HFFc6 (cell line): ENCODE measurements around the gene ZNF273. TPM values are rescaled to one million over a fixed set of nuclear protein-coding genes. Genes with fewer than 3 reads are reported as not detected.
A peak's percentile ranks its signal among the peaks of the same experiment; 100 is the strongest.
"Not testable (repeated sequence)": the region's sequence is repeated elsewhere in the genome, so short reads cannot be mapped to it uniquely, and the experiment has no call there.

Experiments
- DNase-seq: peaks from one replicate; pipeline ENCODE4 v3.0.0-alpha.2; 2018
- H3K27ac Mint-ChIP-seq: 2 replicates; pipeline ENCODE4 v1.8.0; 2020; ENCODE audit warnings: mild to moderate bottlenecking, mixed read lengths
- H3K27me3 Mint-ChIP-seq: 2 replicates; pipeline ENCODE4 v1.8.0; 2021; ENCODE audit warnings: mild to moderate bottlenecking, moderate library complexity, mixed read lengths; ENCODE audit not compliant: insufficient read depth
- H3K36me3 Mint-ChIP-seq: 2 replicates; pipeline ENCODE4 v1.8.0; 2021; ENCODE audit warnings: low read depth, mixed read lengths
- H3K4me1 Mint-ChIP-seq: 2 replicates; pipeline ENCODE4 v1.8.0; 2020; ENCODE audit warnings: low read depth, mixed read lengths
- H3K4me3 Mint-ChIP-seq: 2 replicates; pipeline ENCODE4 v1.8.0; 2020; ENCODE audit warnings: mild to moderate bottlenecking, moderate library complexity, mixed read lengths
- H3K9me3 Mint-ChIP-seq: 2 replicates; pipeline ENCODE4 v1.8.0; 2020; ENCODE audit warnings: mild to moderate bottlenecking, mixed read lengths
- total RNA-seq, 6 experiments: library from RNA; stranded (reverse); fragmentation: NEBNext Ultra II Directional; extraction: Animal tissue kit (Norgen Biotek cat#: 25700); gene quantifications; 2 replicates in 1 of 6; 3 replicates in 5 of 6; pipeline ENCODE4 v1.2.3, GENCODE V29; 2021
- TF ChIP-seq, protein P1 (sequence below): fragments of 200-600 bp; sonication (generic); IDR thresholded peaks from 2 replicates; pipeline ENCODE4 v1.5.0; 2021; ENCODE audit warnings: antibody characterized with exemption, mild to moderate bottlenecking

The ZNF273 gene
- total RNA-seq, 6 experiments from 2014 or later = 1.2 to 2.5 (median 2.0) TPM

DNA sequence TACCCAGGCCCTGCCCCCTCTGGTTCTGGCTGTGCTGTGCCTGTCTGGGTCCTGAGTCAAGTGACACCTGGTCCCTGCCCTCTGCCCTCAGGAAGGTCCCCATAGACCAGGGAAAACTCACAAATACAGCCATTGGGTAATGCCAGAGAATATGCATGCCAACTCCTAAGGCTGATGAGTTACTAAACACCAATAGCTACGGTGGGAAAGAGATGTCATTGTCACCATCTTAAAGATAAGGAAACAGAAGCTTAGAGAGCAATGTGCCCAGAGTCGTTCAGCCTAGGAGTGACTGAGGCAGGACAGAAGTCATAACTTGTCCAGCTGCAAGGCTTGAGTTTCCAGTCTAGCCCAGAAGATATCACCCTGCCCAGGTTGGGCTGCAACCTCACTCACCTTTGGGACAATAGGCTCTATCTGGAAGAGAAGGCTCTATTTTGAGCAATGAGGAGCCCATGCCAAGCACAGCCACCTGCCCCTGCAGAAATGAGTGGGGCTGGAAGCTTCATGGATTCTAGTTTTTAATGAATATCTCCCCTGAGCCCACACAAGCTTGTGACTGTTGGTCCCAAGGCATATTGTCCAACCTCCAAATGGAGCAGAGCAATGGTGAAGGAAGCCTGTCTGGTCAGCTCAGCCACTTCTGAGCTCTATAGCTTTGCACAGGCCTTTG lies 42.6 kb downstream of the ZNF273 start:
- Mint-ChIP-seq H3K4me3 (no peak overlapping the region), H3K9me3 (peaks cover 4% of the 10 kb centered on the region; the same call in 1 of the 2 replicates), H3K4me1 (no peaks in the 10 kb centered on the region), H3K27me3 (peaks cover 22% of the 10 kb centered on the region), H3K27ac (no peak overlapping the region), H3K36me3 (no peaks in the 10 kb centered on the region)
- TF ChIP-seq, protein P1, sequence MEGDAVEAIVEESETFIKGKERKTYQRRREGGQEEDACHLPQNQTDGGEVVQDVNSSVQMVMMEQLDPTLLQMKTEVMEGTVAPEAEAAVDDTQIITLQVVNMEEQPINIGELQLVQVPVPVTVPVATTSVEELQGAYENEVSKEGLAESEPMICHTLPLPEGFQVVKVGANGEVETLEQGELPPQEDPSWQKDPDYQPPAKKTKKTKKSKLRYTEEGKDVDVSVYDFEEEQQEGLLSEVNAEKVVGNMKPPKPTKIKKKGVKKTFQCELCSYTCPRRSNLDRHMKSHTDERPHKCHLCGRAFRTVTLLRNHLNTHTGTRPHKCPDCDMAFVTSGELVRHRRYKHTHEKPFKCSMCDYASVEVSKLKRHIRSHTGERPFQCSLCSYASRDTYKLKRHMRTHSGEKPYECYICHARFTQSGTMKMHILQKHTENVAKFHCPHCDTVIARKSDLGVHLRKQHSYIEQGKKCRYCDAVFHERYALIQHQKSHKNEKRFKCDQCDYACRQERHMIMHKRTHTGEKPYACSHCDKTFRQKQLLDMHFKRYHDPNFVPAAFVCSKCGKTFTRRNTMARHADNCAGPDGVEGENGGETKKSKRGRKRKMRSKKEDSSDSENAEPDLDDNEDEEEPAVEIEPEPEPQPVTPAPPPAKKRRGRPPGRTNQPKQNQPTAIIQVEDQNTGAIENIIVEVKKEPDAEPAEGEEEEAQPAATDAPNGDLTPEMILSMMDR = no peak
- DNase-seq = no peak

DNA sequence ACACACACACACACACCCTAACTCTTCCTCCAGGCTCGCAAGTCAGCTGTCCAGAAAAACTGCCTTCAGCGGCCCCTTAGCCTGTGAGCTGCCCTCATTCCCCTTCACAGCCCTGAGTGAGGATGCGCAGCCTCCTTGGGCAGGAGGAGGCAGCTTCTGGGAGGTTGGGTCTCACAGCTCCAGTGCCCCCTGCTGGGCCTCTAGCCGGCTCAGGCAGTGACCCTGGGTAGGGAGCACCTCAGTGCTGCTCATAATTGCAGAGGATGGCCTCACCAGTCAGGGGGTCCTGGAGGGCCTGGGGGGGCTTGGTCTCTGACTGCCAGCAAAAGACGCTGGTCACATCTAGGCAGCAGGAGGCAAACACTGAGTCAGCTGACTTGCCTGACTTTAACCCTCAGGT lies 43.7 kb downstream of the ZNF273 start:
- Mint-ChIP-seq H3K27ac (no peak overlapping the region), H3K4me3 (no peak overlapping the region), H3K4me1 (no peaks in the 10 kb centered on the region), H3K36me3 (no peaks in the 10 kb centered on the region), H3K27me3 (peaks cover 23% of the 10 kb centered on the region), H3K9me3 (peaks cover 4% of the 10 kb centered on the region; the same call in 1 of the 2 replicates)
- TF ChIP-seq, protein P1 = peak; percentile 25; the same call in 1 of the 2 replicates
- no peak for DNase-seq

DNA sequence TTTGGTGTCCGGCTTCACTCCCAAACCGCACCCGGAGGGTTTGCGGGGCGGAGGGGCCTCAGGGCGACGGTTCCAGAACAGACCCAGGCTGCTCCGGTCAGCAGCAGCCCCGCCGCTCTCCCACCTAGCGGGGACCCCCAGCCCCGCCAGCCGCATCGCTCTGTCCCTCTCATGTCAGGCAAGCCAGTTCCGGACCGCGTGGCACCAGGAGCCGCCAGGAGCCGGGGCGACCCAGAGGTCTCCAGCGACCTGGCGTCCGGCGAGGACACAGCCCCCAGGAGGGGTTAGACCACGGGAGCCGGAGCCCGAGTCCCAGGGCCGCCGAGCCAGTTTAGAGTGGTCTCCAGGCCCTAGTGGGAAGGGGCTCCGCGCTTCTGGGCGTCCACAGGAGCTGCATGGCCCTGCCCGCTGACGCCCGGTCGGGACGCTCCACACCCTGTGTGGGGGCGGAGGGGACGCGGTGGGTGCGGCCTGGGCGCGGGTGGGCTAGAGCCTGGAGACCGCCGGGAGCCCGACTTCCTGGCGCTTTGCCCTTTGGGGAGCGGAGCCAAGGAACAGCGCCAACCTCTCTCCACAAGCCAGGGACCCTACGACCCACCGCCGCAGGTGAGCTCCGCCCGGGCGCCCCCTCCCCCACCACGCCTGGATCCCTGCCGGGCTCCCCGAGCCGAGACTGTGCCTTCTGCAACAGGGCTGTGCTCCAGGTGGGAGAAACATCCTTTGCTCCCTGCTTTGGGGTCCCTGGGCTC lies 44.4 kb downstream of the ZNF273 start:
- Mint-ChIP-seq H3K27me3 (peaks cover 23% of the 10 kb centered on the region), H3K27ac (no peak overlapping the region), H3K4me3 (no peak overlapping the region), H3K36me3 (no peaks in the 10 kb centered on the region), H3K4me1 (no peaks in the 10 kb centered on the region), H3K9me3 (peaks cover under 1% of the 10 kb centered on the region; the same call in 1 of the 2 replicates)
- TF ChIP-seq, protein P1 = no peak
- no peak for DNase-seq

DNA sequence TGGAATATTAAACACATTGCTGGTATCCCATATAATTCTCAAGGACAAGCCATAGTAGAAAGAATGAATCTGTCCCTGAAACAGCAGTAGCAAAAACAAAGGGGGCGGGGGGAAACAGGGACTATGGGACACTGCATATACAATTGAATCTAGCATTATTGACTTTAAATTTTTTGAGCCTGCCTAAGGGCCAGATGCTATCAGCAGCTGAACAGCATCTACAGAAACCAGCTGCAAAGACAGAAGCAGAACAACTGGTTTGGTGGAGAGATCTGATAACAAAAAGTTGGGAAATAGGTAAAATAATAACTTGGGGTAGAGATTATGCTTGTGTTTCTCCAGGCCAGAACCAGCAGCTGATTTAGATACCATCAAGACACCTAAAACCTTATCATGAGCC lies 45.7 kb downstream of the ZNF273 start:
- not testable (repeated sequence) for H3K9me3 Mint-ChIP-seq, DNase-seq, H3K27ac Mint-ChIP-seq, H3K4me1 Mint-ChIP-seq, H3K4me3 Mint-ChIP-seq, H3K36me3 Mint-ChIP-seq
- H3K27me3 Mint-ChIP-seq = peaks cover 23% of the 10 kb centered on the region

DNA sequence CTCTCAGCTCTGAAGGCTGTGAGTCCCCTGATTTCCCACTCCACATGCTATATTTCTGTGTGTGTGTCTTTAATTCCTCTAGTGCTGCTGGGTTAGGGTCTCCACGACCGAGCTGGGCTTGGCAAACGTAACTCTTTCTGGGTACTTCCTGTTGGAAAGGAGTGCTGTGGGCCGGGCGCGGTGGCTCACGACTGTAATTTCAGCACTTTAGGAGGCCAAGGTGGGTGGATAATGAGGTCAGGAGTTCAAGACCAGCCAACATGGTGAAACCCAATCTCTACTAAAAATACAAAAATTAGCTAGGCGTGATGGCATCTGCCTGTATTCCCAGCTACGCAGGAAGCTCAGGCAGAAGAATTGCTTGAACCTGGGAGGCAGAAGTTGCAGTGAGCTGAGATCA lies 47.6 kb downstream of the ZNF273 start:
- peaks cover 18% of the 10 kb centered on the region for H3K27me3 Mint-ChIP-seq
- not testable (repeated sequence) for H3K4me3 Mint-ChIP-seq, DNase-seq, H3K4me1 Mint-ChIP-seq, H3K27ac Mint-ChIP-seq, H3K36me3 Mint-ChIP-seq, H3K9me3 Mint-ChIP-seq

DNA sequence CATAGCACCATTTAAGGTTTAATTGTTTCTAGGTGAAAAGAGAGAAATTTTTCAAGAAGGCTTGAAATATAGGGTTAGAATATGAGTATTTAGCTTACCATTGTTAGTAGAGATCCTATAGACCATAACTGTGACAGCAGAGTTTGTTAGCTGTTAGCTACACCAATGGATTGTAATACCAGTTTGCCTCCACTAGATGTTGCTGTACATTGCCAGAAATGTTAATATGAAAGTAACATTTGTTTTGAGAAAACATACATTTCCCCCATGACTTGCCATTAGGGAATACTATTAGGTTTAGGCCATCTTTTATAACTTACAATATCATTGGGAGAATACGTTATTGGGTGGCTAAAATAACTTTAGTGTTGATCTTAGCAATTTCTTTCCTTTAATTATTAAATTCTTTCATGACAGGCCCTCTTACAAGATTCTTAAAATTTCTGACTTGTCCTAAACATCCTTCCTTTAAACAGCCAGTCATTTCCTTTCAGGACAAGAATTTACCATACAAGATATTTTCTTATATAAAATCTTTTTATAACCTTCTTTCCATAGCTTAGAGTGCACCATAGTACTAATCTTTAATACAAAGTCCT lies 48.3 kb downstream of the ZNF273 start:
- DNase-seq = peak; percentile 54
- TF ChIP-seq, protein P1 = peak; percentile 90
- peaks cover 3% of the 10 kb centered on the region; the same call in 1 of the 2 replicates for H3K9me3 Mint-ChIP-seq
- H3K27me3 Mint-ChIP-seq = peaks cover 17% of the 10 kb centered on the region
- H3K36me3 Mint-ChIP-seq = no peaks in the 10 kb centered on the region
- H3K27ac Mint-ChIP-seq = no peak overlapping the region
- H3K4me3 Mint-ChIP-seq = no peak overlapping the region
- no peaks in the 10 kb centered on the region for H3K4me1 Mint-ChIP-seq
